Measurements from ENCODE around the gene CHSY1. TPM values are rescaled to one million over a fixed set of nuclear protein-coding genes. Genes with fewer than 3 reads are reported as not detected.

Gene CHSY1
- total RNA-seq, 1 donor from 2014 or later, result 23.3 TPM

DNA sequence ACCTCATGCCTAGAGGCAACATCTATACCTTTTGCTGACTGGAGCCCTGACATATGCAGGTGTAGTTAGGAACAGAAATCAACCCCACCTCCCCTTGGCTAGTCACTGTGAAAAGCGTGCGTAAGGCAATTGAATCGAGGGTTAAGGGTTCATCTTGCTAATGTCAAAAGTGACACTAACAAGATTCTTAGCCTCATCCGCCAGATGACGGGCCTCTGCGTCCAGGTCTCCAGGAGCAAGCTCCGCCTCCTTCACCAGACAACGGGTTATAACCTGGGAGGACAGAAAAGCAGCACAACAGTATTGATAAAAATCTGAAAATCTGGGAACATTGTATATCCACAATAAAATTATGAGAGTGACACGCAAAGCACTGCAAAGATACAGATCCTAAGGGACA, 20.7 kb upstream of the CHSY1 start:
- no peak overlapping the region for H3K4me3 ChIP-seq
- H4K20me1 ChIP-seq (ENCODE audit: low read depth), result peaks cover 13% of the 10 kb centered on the region
- peaks cover 19% of the 10 kb centered on the region for H3K79me2 ChIP-seq (ENCODE audit: low read depth)
- no peak for DNase-seq (ENCODE audit: low spot score)
- H3K9me3 ChIP-seq (ENCODE audit: low read depth), result no peaks in the 10 kb centered on the region
- Mint-ChIP-seq H3K27ac (no peak overlapping the region), H3K9me3 (no peaks in the 10 kb centered on the region), H3K27me3 (ENCODE audit: insufficient read depth, low read depth) (peaks cover 2% of the 10 kb centered on the region), H3K4me3 (no peak overlapping the region), H3K36me3 (peaks cover 34% of the 10 kb centered on the region), H3K4me1 (peaks cover 4% of the 10 kb centered on the region)
- H2AFZ ChIP-seq (replicated peaks), result no peak overlapping the region
- H3F3A ChIP-seq (ENCODE audit: low read depth), result peaks cover 8% of the 10 kb centered on the region
- H3K27ac ChIP-seq, result no peak overlapping the region
- no peaks in the 10 kb centered on the region for H3K27me3 ChIP-seq
- TF ChIP-seq, protein P1, sequence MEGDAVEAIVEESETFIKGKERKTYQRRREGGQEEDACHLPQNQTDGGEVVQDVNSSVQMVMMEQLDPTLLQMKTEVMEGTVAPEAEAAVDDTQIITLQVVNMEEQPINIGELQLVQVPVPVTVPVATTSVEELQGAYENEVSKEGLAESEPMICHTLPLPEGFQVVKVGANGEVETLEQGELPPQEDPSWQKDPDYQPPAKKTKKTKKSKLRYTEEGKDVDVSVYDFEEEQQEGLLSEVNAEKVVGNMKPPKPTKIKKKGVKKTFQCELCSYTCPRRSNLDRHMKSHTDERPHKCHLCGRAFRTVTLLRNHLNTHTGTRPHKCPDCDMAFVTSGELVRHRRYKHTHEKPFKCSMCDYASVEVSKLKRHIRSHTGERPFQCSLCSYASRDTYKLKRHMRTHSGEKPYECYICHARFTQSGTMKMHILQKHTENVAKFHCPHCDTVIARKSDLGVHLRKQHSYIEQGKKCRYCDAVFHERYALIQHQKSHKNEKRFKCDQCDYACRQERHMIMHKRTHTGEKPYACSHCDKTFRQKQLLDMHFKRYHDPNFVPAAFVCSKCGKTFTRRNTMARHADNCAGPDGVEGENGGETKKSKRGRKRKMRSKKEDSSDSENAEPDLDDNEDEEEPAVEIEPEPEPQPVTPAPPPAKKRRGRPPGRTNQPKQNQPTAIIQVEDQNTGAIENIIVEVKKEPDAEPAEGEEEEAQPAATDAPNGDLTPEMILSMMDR (IDR thresholded peaks at IDR 0.05), result no peak
- TF ChIP-seq EZH2 (IDR thresholded peaks at IDR 0.05) (no peak), EZH2phosphoT487 (IDR thresholded peaks at IDR 0.05) (no peak)
- H3K4me2 ChIP-seq, result no peak overlapping the region
- H3K4me1 ChIP-seq, result peaks cover 5% of the 10 kb centered on the region
- H3K9ac ChIP-seq, result no peak overlapping the region
- peaks cover 11% of the 10 kb centered on the region for H3K36me3 ChIP-seq

DNA sequence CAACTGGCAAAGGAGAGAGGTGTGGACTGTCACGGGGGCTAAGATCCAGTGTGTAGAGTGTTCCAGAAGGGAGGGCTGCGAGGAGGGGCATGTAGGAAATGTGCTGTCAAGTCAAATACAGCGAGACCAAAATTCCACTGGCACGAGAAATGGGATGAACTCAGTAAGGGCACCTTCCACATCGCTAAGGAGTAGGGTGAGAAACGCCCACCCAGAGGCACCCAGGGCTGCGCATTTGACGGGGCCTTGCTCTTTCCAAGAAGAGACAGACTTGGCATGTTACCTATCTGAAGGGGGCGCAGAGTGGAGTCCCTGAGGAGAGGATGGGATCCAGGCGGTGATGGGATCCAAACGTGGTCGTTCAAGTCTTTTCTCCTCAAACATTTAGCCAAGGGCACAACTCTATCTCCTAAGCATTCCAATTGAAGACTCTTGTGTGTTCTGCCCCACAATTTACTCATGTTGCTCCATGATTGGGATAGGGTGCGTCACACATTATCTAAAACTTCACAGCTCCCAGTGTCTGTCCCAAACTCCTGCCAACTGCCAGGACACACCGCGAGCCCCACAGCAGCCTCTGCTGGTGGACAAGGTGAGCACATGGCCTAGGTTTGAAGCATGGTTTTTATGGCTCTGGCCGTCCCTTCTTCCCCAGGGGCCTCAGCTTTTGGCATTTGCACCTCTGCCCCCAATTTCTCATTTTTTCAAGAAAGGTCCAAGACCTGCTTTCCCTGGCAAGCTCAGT, 17.8 kb upstream of the CHSY1 start:
- Histone ChIP-seq H3K9ac (no peak overlapping the region), H3K79me2 (ENCODE audit: low read depth) (no peaks in the 10 kb centered on the region), H3F3A (ENCODE audit: low read depth) (no peaks in the 10 kb centered on the region), H3K9me3 (ENCODE audit: low read depth) (no peaks in the 10 kb centered on the region), H3K4me3 (no peak overlapping the region), H3K36me3 (peaks cover 4% of the 10 kb centered on the region), H3K27ac (no peak overlapping the region), H3K4me2 (no peak overlapping the region), H4K20me1 (ENCODE audit: low read depth) (no peaks in the 10 kb centered on the region), H3K4me1 (no peaks in the 10 kb centered on the region), H2AFZ (replicated peaks) (no peak overlapping the region), H3K27me3 (no peaks in the 10 kb centered on the region)
- Mint-ChIP-seq H3K27ac (no peak overlapping the region), H3K4me3 (no peak overlapping the region), H3K9me3 (no peaks in the 10 kb centered on the region), H3K27me3 (ENCODE audit: insufficient read depth, low read depth) (peaks cover 2% of the 10 kb centered on the region), H3K36me3 (peaks cover 34% of the 10 kb centered on the region), H3K4me1 (peaks cover 3% of the 10 kb centered on the region)
- TF ChIP-seq, protein P1 (IDR thresholded peaks at IDR 0.05), result peak; percentile 45
- TF ChIP-seq EZH2 (IDR thresholded peaks at IDR 0.05), result no peak
- DNase-seq (ENCODE audit: low spot score), result peak; percentile 31

DNA sequence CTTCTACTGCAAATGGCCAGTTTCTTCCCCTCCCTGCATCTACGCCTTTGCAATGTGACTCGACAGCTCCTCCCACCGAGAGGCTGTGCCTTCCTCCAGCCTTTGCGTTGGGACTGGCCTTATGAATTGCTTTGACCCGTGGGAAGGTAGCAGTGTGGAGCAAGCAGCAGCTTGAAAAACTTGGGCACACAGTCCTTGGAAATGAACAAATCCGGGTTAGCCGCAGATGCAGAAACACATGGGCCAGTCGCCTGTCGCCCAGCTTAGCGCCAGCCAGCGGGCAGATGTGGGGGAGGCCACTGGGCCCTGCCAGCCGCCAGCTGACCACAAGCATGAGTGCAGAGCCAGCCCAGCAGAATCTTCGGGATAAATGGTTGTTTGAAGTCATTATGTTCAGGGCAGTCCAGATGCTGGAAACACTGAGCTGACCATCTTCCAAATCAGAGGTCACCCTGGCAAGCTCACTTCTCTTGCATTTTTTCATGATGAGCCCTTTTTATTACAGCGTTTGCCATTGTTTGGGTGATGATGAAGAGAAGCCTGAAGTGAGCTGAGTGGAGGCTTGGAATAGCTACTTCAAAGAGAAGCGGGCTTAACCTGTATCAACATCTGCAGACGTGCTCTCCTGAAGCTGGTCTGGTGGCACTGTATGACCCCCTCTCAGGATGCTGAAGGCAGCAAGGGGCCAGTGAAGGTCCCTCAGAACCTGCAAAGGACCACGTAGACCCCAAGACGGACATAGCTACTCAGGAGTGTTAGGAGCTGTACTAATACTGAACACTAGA, 15.7 kb upstream of the CHSY1 start:
- H3K9me3 ChIP-seq (ENCODE audit: low read depth), result no peaks in the 10 kb centered on the region
- no peak overlapping the region for H3K4me2 ChIP-seq
- no peak overlapping the region for H3K27ac ChIP-seq
- no peaks in the 10 kb centered on the region for H3K9me3 Mint-ChIP-seq
- H3K4me3 ChIP-seq, result no peak overlapping the region
- peaks cover 3% of the 10 kb centered on the region for H3K27me3 Mint-ChIP-seq (ENCODE audit: insufficient read depth, low read depth)
- peaks cover 3% of the 10 kb centered on the region for H3K4me1 Mint-ChIP-seq
- H3K79me2 ChIP-seq (ENCODE audit: low read depth), result no peaks in the 10 kb centered on the region
- H3K27ac Mint-ChIP-seq, result no peak overlapping the region
- no peaks in the 10 kb centered on the region for H3K4me1 ChIP-seq
- H3K4me3 Mint-ChIP-seq, result no peak overlapping the region
- no peaks in the 10 kb centered on the region for H3K27me3 ChIP-seq
- no peak overlapping the region for H2AFZ ChIP-seq (replicated peaks)
- no peak overlapping the region for H3K9ac ChIP-seq
- no peak for DNase-seq (ENCODE audit: low spot score)
- peaks cover 22% of the 10 kb centered on the region for H3K36me3 Mint-ChIP-seq
- no peaks in the 10 kb centered on the region for H4K20me1 ChIP-seq (ENCODE audit: low read depth)
- TF ChIP-seq EZH2 (IDR thresholded peaks at IDR 0.05) (no peak), EZH2phosphoT487 (IDR thresholded peaks at IDR 0.05) (no peak)
- TF ChIP-seq, protein P1 (IDR thresholded peaks at IDR 0.05), result no peak
- H3K36me3 ChIP-seq, result no peaks in the 10 kb centered on the region
- H3F3A ChIP-seq (ENCODE audit: low read depth), result no peaks in the 10 kb centered on the region

Data from neural progenitor cell (in vitro differentiated cells).